GM18873 (cell line): Measurements from ENCODE around the gene HDAC4.
"Not testable (repeated sequence)": the region's sequence is repeated elsewhere in the genome, so short reads cannot be mapped to it uniquely, and the experiment has no call there.

ENCODE experiments used
- ATAC-seq: cut with Tn5 transposase; IDR thresholded peaks from one replicate; pipeline ENCODE4 v1.9.1; 2021; ENCODE audit warnings: mild to moderate bottlenecking, moderate library complexity, moderate number of reproducible peaks; ENCODE audit not compliant: unreplicated experiment, low FRiP score

HDAC4 gene

DNA sequence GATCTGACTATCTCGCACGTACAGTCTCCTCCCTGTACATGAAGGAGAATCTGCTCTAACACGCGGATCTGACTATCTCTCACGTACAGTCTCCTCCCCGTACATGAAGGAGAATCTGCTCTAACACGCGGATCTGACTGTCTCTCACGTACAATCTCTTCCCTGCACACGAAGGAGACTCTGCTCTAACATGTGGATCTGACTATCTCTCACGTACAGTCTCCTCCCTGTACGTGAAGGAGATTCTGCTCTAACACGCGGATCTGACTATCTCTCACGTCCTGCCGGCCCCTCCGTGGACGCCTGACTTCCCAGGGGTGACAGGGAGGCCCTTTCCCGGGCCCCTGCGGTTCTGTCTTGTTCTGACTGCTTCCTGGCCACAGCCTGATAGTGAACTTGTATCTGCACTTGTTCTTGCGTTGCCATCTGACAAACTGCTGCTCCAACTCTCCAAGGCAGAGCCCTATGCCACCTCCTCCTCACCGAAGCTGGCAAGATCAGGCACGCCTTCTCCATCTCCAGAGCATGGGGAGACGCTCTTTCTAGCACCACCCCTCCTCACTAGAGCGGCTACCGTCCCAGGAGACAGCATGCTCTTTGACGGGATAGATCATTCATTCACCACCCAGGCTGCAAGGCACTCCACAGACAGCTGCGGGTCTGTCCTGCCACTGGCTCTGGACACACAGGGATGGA lies 314.3 kb downstream of the HDAC4 start:
- ATAC-seq, result no peak

DNA sequence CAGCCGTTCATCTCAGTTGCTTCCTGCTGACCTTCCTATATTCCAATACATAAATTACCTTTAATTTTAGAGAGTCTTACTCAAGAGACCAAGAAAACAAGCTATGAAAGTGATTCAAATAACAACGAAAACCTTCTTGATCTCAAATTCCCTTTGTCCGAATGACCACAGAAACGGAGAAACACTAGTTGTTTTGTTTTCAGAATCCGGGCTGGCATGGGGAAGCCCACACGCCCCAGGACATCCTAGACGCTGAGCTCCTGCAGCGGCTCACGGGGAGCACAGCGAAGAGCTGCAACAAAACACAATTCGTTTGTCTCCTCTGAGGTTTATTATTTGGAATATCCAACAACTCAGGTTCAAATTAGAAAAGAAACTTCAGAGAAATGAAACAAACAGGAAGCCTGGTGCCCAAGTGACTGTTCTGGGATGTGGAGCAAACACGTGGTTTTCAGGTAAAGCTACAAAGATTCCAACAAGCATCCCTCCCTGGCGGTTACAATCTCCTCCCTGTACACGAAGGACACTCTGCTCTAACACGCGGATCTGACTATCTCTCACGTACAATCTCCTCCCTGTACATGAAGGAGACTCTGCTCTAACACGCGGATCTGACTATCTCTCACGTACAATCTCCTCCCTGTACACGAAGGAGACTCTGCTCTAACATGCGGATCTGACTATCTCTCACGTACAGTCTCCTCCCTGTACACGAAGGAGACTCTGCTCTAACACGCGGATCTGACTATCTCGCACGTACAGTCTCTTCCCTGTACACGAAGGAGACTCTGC lies 315.4 kb downstream of the HDAC4 start:
- no peak for ATAC-seq

DNA sequence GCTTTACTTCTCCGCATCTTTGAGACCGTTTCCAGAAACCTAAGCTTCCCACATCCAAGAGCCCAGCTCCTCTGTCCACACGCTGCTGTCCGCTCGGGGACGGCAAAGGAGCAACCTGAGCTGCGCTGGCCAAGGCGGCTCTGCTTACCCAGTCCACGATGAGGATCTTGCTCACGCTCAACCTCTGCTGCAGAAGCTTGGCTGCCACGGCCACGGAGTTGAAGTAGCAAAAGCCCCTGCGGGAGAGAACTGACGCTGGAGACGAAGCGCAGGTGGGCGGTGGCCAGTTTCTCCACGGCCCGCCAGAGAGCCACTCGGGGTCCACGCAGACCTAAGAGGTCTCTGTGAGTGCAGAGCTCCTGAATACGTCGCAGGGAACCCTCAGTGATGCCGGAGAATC lies 316.8 kb downstream of the HDAC4 start:
- ATAC-seq, result no peak

- no peak for ATAC-seq
Measured at GRCh38 chr2:239082425-239082824, 318.4 kb downstream of the HDAC4 start.

DNA sequence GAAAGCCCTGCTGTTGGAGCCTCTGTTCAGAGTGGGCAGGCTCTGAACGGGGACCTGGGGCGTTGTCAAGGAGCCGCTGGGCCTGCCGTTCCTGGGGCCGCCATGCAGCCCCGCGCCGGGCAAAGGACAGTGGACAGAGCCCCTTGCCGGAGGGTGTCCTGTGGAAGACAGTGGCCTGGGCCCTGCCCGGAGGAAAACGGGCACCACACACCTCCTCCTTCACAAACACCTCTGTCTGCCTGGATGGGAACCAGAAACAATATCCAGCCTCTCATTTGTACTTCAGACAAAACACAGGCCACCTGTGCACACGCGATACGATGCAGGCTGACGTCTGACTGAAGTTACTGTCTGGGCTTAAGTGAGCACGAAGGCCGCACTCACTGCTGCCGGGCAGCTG lies 319.2 kb downstream of the HDAC4 start:
- ATAC-seq, result no peak

- no peak for ATAC-seq
Measured at GRCh38 chr2:239081046-239081445, 319.8 kb downstream of the HDAC4 start.

DNA sequence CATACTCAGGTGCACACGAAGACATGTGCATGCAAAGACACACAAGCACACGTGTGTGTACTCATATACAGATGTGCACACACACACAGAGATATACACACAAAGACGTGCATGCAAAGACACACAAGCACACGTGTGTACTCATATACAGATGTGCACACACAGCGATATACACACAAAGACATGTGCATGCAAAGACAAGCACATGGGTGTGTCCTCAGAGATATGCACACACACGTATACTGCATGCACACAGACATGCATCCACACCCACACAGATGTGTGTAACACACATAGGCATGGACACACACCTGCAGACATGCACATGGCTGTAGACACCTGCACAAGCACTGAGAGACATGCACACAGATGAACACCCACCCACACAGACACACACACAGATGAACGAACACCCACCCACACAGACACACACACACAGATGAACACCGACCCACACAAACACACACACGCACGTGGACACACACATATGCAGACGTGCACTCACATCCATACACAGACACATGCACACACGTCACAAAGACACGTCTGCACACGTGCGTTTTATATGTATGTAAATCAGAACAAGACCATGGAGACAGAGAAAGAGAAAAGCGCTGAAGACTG lies 321.0 kb downstream of the HDAC4 start:
- ATAC-seq, result no peak

GRCh38 chr2:239078128-239078924 lies 322.5 kb downstream of the HDAC4 start:
- ATAC-seq, result no peak

DNA sequence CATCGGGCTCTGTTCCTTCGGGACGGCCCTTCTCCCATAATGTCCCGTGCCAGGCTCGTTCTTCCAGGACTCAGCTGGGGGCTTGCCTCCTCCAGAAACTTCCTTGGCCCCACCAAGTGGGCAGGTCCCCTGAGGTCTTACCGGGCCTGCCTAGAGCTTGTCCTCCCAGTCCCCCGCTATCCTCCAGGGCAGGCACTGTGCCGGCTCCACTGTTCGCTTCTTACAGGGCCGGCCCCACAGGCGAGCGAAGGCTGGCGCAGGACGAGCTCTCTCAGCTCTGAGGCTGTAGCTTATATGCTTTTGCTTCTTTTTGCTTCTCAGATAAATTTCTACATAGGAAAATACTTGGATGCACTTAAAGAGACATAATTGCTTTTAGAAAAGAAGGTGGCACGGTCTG lies 323.6 kb downstream of the HDAC4 start:
- ATAC-seq, result no peak

DNA sequence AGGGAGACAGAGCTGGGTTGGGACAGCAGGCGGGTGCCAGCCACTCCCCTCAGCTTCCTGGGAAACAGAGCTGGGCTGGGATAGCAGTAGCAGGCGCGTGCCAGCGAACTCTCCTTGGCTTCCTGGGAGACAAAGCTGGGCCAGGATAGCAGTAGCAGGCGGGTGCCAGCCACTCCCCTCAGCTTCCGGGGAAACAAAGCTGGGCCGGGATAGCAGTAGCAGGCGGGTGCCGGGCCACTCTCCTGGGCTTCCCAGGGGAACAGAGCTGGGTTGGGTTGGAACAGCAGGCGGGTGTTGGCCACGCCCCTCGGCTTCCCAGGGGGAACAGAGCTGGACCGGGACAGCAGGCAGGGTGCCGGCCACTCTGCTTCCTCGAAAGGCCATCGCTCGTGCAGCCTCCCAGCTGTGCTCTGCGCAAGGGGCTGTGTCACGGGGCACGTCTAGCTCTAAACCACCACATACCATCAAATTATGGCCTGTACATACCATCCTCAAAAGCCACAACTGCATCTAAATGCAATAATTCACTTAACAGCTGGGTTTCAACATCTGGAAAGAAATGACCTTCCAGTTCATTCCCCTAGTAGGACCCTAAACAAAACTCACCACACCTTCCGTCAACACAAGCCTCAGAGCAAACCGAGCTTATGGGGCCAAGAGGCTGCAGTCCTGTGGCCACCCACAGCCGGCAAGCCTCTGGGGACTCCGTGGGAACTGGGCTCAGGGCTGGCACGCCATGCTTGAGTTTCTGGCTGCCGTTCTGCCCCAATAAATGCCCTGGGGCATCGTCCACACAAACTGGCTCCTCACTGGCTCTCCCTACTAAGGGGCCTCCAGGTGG lies 324.7 kb downstream of the HDAC4 start:
- ATAC-seq, result no peak

DNA sequence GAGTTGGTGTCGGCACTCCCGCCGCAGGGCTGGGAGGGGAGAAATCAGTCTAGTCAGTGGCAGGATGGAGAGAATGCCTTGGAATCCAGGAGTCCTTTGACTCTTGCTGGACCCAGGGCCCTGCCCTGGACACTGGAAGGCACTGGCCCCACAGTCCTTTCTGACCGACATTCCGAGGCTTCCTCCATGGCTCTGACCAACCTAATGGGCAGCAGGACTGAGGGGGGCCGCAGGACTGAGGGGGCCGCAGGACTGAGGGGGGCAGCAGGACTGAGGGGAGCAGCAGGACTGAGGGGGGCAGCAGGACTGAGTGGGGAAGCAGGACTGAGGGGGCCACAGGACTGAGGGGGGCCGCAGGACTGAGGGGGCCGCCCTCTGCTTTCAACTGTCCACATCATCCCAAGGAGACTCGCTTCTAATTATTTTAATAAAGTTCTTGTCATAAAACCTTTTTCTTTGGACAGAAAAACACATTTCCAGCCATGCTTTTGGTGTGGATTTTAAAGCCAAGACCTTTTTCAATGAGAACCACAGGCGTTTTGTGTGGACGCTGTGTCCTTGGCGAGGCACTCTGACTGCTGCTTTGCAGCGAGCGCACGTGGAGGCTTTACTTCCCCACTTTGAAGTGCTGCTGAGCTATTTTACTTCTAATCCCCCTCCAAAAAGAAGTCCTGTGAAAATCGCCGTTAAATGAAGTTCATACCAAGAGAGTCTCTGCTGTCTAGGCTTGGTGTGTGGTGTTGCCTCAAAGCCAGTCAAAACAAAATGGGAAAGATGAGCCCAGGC lies 326.9 kb downstream of the HDAC4 start:
- no peak for ATAC-seq

- ATAC-seq, result no peak
Measured at GRCh38 chr2:239073270-239073669, 327.6 kb downstream of the HDAC4 start.

- no peak for ATAC-seq
Measured at GRCh38 chr2:239072786-239073185, 328.0 kb downstream of the HDAC4 start.

- no peak for ATAC-seq
Measured at GRCh38 chr2:239070466-239070865, 330.4 kb downstream of the HDAC4 start.

GRCh38 chr2:239069362-239070333 lies 331.2 kb downstream of the HDAC4 start:
- ATAC-seq, result not testable (repeated sequence)

GRCh38 chr2:239068411-239068810 lies 332.4 kb downstream of the HDAC4 start:
- ATAC-seq, result no peak

GRCh38 chr2:239067196-239067865 lies 333.5 kb downstream of the HDAC4 start:
- no peak for ATAC-seq
